Measurements from ENCODE around the gene P2RX4.
"Not testable (repeated sequence)": the region's sequence is repeated elsewhere in the genome, so short reads cannot be mapped to it uniquely, and the experiment has no call there.

The P2RX4 gene

GRCh38 chr12:121189131-121189530 lies 20.8 kb upstream of the P2RX4 start:
- no peak for DNase-seq

GRCh38 chr12:121189619-121190155 lies 20.2 kb upstream of the P2RX4 start:
- DNase-seq = no peak

GRCh38 chr12:121190523-121191031 lies 19.4 kb upstream of the P2RX4 start:
- no peak for DNase-seq

- DNase-seq = no peak
These were observed 18.8 kb upstream of the P2RX4 start for GRCh38 chr12:121191151-121191550.

- DNase-seq = no peak
These were observed 13.0 kb upstream of the P2RX4 start for GRCh38 chr12:121196902-121197301.

GRCh38 chr12:121198949-121199348 lies 11.0 kb upstream of the P2RX4 start:
- no peak for DNase-seq

- not testable (repeated sequence) for DNase-seq
These were observed 8.8 kb upstream of the P2RX4 start for GRCh38 chr12:121201140-121201539.

- DNase-seq = no peak
These were observed 7.2 kb upstream of the P2RX4 start for GRCh38 chr12:121202407-121203355.

GRCh38 chr12:121203482-121203881 lies 6.4 kb upstream of the P2RX4 start:
- DNase-seq = no peak

GRCh38 chr12:121205491-121205890 lies 4.4 kb upstream of the P2RX4 start:
- DNase-seq = no peak

GRCh38 chr12:121208571-121208970 lies 1.4 kb upstream of the P2RX4 start:
- DNase-seq = not testable (repeated sequence)

- no peak for DNase-seq
These were observed 708 bp upstream of the P2RX4 start for GRCh38 chr12:121209221-121209620.

- no peak for DNase-seq
These were observed 2.9 kb downstream of the P2RX4 start for GRCh38 chr12:121212875-121213274.

- peak; percentile 80 for DNase-seq
These were observed 4.3 kb downstream of the P2RX4 start for GRCh38 chr12:121214166-121214777.

GRCh38 chr12:121214855-121215745 lies 5.2 kb downstream of the P2RX4 start:
- peak; percentile 50 for DNase-seq

- DNase-seq = no peak
These were observed 6.2 kb downstream of the P2RX4 start for GRCh38 chr12:121216102-121216501.

- DNase-seq = no peak
These were observed 7.1 kb downstream of the P2RX4 start for GRCh38 chr12:121217063-121217462.

- DNase-seq = no peak
These were observed 7.8 kb downstream of the P2RX4 start for GRCh38 chr12:121217761-121218160.

GRCh38 chr12:121218588-121219352 lies 8.8 kb downstream of the P2RX4 start:
- DNase-seq = no peak

GRCh38 chr12:121219353-121219986 lies 9.5 kb downstream of the P2RX4 start:
- DNase-seq = no peak

- no peak for DNase-seq
These were observed 12.9 kb downstream of the P2RX4 start for GRCh38 chr12:121222847-121223246.

All from activated CD4-positive, alpha-beta T cell treated with anti-CD3 and anti-CD28 coated beads, Interleukin-2, amount 50 U/mL, for 16 hours (primary cell).